CD4-positive, alpha-beta T cell treated with Interleukin-2 at 100 ng/mL for 4 hours (primary cell): ENCODE measurements around the gene AFF3.

ENCODE experiments used
- DNase-seq: peaks from one replicate; pipeline ENCODE4 v3.0.0-alpha.2; 2020; ENCODE audit warnings: low spot score

AFF3 gene

GRCh38 chr2:100008956-100009355 is 133.4 kb downstream of the AFF3 start:
- no peak for DNase-seq

- DNase-seq: no peak
Observed at GRCh38 chr2:100006516-100006915, 135.9 kb downstream of the AFF3 start.

- no peak for DNase-seq
Observed at GRCh38 chr2:100004959-100005387, 137.4 kb downstream of the AFF3 start.

- no peak for DNase-seq
Observed at GRCh38 chr2:100004348-100004884, 138.0 kb downstream of the AFF3 start.

- DNase-seq: no peak
Observed at GRCh38 chr2:100002059-100002458, 140.3 kb downstream of the AFF3 start.

- no peak for DNase-seq
Observed at GRCh38 chr2:100000915-100001707, 141.3 kb downstream of the AFF3 start.

- DNase-seq: no peak
Observed at GRCh38 chr2:99998651-99999320, 143.6 kb downstream of the AFF3 start.

- DNase-seq: no peak
Observed at GRCh38 chr2:99989905-99990304, 152.5 kb downstream of the AFF3 start.

GRCh38 chr2:99988599-99988998 is 153.8 kb downstream of the AFF3 start:
- no peak for DNase-seq

GRCh38 chr2:99987160-99987559 is 155.2 kb downstream of the AFF3 start:
- DNase-seq: no peak

- DNase-seq: no peak
Observed at GRCh38 chr2:99984799-99985515, 157.4 kb downstream of the AFF3 start.

- no peak for DNase-seq
Observed at GRCh38 chr2:99982744-99983143, 159.6 kb downstream of the AFF3 start.

- no peak for DNase-seq
Observed at GRCh38 chr2:99981840-99982239, 160.6 kb downstream of the AFF3 start.

GRCh38 chr2:99980176-99980575 is 162.2 kb downstream of the AFF3 start:
- DNase-seq: no peak

- no peak for DNase-seq
Observed at GRCh38 chr2:99977966-99978365, 164.4 kb downstream of the AFF3 start.

- no peak for DNase-seq
Observed at GRCh38 chr2:99975386-99975785, 167.0 kb downstream of the AFF3 start.

- DNase-seq: no peak
Observed at GRCh38 chr2:99974682-99975375, 167.6 kb downstream of the AFF3 start.

GRCh38 chr2:99974275-99974674 is 168.1 kb downstream of the AFF3 start:
- no peak for DNase-seq

- no peak for DNase-seq
Observed at GRCh38 chr2:99971326-99971900, 171.0 kb downstream of the AFF3 start.

- no peak for DNase-seq
Observed at GRCh38 chr2:99970292-99970868, 172.0 kb downstream of the AFF3 start.

GRCh38 chr2:99961196-99961913 is 181.0 kb downstream of the AFF3 start:
- no peak for DNase-seq
